GM18907 (cell line): Measurements from ENCODE around the gene SRGN.
"Not testable (repeated sequence)": the region's sequence is repeated elsewhere in the genome, so short reads cannot be mapped to it uniquely, and the experiment has no call there.

Source experiments
- ATAC-seq: cut with Tn5 transposase; IDR thresholded peaks from one replicate; pipeline ENCODE4 v1.9.1; 2021; ENCODE audit warnings: mild to moderate bottlenecking, moderate library complexity; ENCODE audit not compliant: unreplicated experiment

Gene SRGN

GRCh38 chr10:69087590-69088470 lies at the start of gene SRGN:
SRGN (plus strand) TSS chr10:69088103; CDS start chr10:69088158, 55 bp downstream.
- peak; percentile 69 for ATAC-seq

- not testable (repeated sequence) for ATAC-seq
Measured at GRCh38 chr10:69040904-69041303, 47.0 kb upstream of the SRGN start.

- ATAC-seq: no peak
Measured at GRCh38 chr10:69042417-69042816, 45.5 kb upstream of the SRGN start.

GRCh38 chr10:69042838-69043237 lies 45.1 kb upstream of the SRGN start:
- ATAC-seq: no peak

- peak; percentile 59 for ATAC-seq
Measured at GRCh38 chr10:69043931-69044531, 43.9 kb upstream of the SRGN start.

- ATAC-seq: peak; percentile 2
Measured at GRCh38 chr10:69044546-69044945, 43.4 kb upstream of the SRGN start.

- ATAC-seq: peak; percentile 59
Measured at GRCh38 chr10:69045441-69046300, 42.2 kb upstream of the SRGN start.

- ATAC-seq: no peak
Measured at GRCh38 chr10:69047111-69047832, 40.6 kb upstream of the SRGN start.

- ATAC-seq: no peak
Measured at GRCh38 chr10:69048103-69048502, 39.8 kb upstream of the SRGN start.

- ATAC-seq: no peak
Measured at GRCh38 chr10:69049566-69049961, 38.3 kb upstream of the SRGN start.

- peak; percentile 40 for ATAC-seq
Measured at GRCh38 chr10:69051303-69051702, 36.6 kb upstream of the SRGN start.

- ATAC-seq: no peak
Measured at GRCh38 chr10:69051710-69052487, 36.0 kb upstream of the SRGN start.

GRCh38 chr10:69052736-69053135 lies 35.2 kb upstream of the SRGN start:
- no peak for ATAC-seq

- no peak for ATAC-seq
Measured at GRCh38 chr10:69055241-69055640, 32.7 kb upstream of the SRGN start.

- ATAC-seq: no peak
Measured at GRCh38 chr10:69056129-69056528, 31.8 kb upstream of the SRGN start.

GRCh38 chr10:69056536-69057260 lies 31.2 kb upstream of the SRGN start:
- ATAC-seq: no peak

GRCh38 chr10:69057261-69057950 lies 30.5 kb upstream of the SRGN start:
- ATAC-seq: no peak

GRCh38 chr10:69057951-69058297 lies 30.0 kb upstream of the SRGN start:
- no peak for ATAC-seq
